C4-2B (cell line): ENCODE results near the gene SFMBT1.

Source experiments
- CTCF ChIP-seq: fragments of 450-650 bp; conservative IDR thresholded peaks from 2 replicates; pipeline ENCODE4 v1.5.1; 2017; ENCODE audit warnings: mild to moderate bottlenecking
- ZFX ChIP-seq: fragments of 450-650 bp; IDR thresholded peaks from 2 replicates; pipeline ENCODE4 v1.6.1; 2017

- TF ChIP-seq CTCF (no peak), ZFX (no peak)
These were observed 114.5 kb downstream of the SFMBT1 start for GRCh38 chr3:52931328-52931727.
